NT2/D1 (cell line): ENCODE results near the gene NPR2.

ENCODE experiments used
- YY1 ChIP-seq: IDR thresholded peaks from 2 replicates; pipeline ENCODE4 v1.6.1; 2011; ENCODE audit not compliant: insufficient read length, insufficient read depth
- ZNF274 ChIP-seq: IDR thresholded peaks from 2 replicates; pipeline ENCODE4 v1.6.1; 2011; ENCODE audit warnings: mild to moderate bottlenecking, low read depth, low read length

DNA sequence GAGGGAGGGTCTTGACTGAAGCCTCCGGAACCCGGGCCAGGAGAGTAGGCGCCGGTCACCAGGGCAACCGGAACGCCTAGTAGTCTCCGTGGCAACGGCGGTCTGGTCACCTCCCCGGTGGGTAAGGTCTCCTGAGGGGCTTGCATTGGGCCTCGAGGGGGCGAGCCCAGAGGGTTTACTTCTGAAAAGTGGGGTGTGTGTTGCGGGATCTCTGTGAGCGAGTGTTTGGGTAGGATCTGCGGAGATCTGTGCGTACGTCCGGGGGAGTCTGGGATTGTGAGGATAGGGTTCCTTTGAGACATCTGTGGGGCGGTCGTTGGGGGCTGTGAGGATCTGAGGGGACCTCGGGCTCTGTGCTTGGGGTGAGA, 37.3 kb downstream of the NPR2 start, which contains the start of gene FAM221B:
- TF ChIP-seq YY1: no peak
- TF ChIP-seq ZNF274: no peak
